GM18508 (cell line): Measurements from ENCODE around the gene RHAG.
"Not testable (repeated sequence)": the region's sequence is repeated elsewhere in the genome, so short reads cannot be mapped to it uniquely, and the experiment has no call there.

Source experiments
- ATAC-seq: cut with Tn5 transposase; IDR thresholded peaks from one replicate; pipeline ENCODE4 v1.9.1; 2021; ENCODE audit warnings: moderate number of reproducible peaks; ENCODE audit not compliant: insufficient read depth, unreplicated experiment

RHAG gene

DNA sequence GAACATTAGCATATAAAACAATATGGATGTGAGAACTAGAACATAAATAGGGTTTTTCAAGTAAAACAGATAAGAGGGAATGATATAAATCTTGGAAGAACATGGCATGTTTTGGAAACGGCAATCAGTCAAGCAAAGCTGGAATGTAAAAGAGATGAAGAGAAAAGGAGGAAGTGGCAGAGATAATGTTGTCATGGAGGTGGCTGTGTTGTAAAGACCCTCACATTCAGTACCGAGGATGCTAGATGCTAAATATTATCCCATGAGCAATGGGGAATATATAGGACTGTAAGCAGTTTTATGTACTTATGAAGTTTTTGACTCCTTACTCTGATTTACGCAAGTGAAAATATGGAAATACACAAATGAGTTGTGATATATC, 702 bp upstream of the RHAG start:
- ATAC-seq, result no peak

DNA sequence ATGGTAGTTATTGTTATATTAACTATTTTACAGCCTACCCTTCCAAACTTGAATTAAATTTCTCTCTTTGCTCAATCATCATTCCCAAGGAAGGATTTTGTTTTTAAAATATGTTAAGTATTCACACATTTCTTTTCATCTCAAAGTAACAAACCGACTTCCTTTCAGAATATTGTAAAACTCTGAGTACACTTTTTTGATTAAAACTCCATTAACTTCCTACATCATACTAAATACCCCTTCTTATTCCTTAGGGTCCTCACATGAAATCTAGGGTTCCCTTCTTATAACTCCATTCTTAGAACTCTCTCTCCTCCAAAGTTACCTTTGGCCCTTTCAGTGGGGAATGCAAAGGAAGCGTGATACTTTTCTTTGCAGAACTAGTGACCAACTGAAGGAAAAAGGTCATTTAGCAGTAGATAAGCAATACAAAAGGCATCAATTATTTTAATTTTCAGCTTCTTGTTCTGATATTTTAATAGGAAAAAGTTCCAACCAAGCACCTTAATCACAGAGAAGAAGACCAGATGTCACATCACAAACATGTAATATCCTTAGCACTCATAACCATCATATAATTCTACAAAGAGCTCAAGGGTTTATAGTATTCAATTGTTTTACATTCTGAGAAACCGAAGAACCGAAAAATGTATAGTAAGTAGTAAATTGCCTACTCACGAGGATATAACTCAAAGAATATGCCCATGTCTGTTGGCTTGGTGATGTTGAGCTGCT, 494 bp downstream of the RHAG start:
- no peak for ATAC-seq

DNA sequence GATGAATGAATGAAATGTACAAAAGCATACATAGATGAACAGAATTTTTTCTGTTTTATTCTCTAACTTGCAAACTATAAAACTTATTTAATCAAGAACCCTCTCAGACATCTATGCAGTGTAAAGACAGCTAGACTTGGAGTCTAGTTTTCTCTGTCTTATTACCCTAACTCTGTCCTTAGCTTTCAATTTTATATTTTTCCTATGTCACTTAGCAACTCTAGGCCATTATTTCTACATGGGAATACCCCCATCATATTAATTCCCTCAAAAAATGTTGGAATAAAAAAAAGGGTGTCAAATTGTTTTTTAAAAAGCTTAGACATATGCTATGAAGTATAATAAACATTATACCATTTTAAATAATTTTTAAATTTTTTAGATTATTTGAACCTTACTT, 1.2 kb downstream of the RHAG start:
- no peak for ATAC-seq

DNA sequence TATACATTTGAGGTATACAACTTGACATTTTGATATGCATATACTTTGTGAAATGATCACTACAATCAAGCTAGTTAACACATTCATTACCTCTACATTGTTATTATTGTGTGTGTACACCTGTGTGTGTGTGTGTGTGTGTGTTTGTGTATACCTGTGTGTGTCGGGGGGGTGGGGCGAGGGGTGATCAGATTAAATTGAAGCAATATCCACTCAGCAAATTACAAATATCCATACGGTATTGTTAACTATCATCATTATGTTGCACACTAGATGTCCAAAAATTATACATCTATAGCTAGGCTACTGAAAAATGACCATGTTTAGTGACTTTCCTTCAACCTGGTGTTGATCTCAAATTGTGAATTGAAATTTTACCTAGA, 1.8 kb downstream of the RHAG start:
- ATAC-seq, result no peak

DNA sequence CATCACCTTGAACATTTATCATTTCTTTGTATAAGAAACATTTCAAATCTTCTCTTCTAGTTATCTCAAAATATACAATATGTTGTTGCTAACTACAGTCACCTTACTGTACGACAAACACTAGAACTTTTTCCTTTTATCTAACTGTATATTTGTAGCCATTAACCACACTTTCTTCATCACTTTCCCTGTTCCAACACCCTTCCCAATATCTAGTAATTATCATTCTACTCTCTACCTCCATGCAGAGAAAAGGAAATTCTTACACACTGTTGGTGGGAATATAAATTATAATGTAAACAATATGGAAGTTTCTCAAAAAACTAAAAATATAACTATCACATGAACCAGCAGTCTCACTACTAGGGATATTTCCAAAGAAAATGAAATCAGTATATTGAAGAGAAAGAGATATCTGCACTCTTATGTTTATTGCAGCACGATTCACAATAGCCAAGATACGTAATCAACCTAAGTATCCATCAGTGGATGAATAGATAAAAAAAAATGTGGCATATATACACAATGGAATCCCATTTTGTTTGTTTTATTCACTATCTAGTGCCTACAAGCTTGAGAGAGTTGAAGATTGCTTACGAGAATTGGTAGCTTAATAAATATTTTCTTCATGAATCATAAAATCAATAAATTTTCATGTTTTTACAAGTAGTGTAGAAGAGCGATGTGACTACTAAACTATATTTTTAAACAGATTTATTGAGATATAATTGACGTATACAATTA, 2.4 kb downstream of the RHAG start:
- no peak for ATAC-seq

DNA sequence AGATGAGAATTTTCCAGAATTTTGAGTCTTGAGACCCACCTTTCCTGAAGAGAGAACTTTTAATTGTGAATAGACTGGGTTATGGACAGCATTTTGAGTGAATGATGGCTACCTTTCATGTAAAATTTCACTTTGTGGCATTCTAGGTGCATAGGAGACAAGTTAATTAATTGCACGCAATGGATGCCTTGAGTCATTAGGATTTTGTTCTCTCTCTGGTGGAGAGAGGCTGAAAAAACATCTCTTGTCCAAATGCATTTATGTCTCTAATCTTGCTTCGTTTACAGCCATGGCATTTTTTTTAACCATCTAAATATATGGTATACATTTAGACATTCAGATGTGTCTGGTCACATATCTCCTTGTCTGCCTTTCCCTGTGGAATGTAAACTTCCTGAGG, 3.1 kb downstream of the RHAG start:
- ATAC-seq, result no peak

DNA sequence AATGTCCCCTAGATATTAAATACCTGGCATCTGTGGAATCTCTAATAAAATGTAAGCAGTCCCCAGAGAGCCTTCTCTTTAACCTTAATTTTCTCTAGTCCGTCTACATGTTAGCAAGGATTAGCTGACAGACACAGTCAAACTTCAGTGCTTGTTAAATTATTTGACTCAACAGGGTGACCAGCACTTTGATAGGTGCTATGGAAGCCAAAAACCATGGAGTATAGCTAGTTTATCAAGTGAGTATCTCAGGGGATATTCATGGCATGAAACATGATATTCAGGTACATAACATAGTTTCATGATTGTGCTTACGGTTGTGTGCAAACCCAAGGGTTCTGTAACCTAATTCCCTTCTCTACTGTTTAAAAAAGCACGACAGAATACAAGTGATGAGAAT, 3.9 kb downstream of the RHAG start:
- ATAC-seq, result no peak

DNA sequence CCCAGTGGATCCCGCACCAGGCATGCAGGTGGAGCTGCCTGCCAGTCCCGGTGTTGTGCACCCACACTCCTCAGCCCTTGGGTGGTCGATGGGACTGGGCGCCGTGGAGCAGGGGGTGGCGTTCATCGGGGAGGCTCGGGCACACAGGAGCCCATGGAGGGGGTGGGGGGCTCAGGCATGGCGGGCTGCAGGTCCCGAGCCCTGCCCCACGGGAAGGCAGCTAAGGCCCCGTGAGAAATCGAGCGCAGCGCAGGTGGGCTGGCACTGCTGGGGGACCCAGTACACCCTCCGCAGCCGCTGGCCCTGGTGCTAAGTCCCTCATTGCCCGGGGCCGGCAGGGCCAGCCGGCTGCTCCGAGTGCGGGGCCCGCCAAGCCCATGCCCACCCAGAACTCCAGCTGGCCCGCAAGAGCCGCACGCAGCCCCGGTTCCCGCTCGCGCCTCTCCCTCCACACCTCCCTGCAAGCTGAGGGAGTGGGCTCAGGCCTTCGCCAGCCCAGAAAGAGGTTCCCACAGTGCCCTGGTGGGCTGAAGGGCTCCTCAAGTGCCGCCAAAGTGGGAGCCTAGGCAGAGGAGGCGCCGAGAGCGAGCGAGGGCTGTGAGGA, 7.1 kb downstream of the RHAG start:
- not testable (repeated sequence) for ATAC-seq

DNA sequence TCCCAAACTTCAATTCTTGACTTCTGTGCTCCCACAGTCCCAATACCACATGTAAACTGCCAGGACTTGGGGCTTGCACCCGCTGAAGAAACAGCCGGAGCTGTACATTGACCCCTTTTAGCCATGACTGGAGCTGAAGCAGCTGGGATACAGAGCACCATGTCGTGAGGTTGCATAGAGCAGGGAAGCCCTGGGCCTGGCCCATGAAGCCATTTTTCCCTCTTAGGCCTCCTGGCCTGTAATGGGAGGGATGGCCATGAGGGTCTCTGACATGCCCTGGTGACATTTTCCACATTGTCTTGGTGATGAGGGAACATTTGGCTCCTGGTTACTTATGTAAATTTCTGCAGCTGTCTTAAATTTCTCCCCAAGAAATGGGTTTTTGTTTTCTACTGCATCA, 9.8 kb downstream of the RHAG start:
- no peak for ATAC-seq

DNA sequence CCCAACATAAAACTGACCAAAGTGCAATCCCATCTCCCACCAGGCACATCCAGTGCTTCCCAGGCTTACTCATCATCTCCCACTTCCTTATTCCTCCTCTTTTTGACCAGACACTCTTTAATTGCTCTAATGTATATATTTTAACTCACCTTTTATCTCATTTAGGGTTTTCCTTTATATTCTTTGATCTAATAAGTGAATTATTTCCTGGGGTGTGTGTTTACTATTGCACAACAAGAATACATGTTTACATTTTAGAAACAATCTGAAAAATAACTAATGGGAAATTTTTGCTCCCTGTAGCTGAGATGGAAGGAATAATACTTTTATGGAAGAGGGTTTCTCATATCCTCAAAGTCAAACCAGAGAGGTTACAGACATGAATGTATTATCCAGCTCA, 18.4 kb downstream of the RHAG start:
- ATAC-seq, result no peak

DNA sequence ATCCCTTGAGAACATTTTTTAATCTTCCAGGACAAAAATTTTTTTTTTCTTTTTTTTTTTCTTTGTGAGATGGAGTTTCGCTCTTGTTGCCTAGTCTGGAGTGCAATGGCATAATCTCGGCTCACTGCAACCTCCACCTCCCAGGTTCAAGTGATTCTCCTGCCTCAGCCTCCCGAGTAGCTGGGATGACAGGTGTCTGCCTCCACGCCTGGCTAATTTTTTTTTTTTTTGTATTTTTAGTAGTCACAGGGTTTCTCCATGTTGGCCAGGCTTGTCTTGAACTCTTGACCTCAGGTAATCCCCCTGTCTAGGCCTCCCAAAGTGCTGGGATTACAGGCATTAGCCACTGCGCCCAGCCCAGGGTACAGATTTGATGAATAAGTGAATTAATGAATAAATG, 22.5 kb downstream of the RHAG start:
- not testable (repeated sequence) for ATAC-seq

DNA sequence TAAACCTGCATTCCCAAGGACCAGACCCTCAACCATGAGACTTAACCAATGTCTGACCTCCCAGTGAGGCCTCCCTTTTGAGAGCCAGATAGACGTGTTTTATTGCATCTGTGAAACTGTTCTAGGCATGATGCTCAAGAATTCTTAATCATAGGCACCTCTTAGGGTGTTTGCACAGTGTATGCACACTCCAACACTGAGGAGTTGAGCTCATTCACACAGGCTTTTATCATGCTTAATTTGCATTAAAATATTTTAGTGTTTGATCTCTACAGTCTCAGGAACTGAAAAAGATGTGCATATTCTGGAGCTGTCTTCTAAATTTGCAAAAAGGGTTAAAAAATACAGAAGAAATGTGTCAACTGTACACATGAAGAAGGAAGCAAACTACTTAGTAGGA, 27.4 kb downstream of the RHAG start:
- ATAC-seq, result no peak

DNA sequence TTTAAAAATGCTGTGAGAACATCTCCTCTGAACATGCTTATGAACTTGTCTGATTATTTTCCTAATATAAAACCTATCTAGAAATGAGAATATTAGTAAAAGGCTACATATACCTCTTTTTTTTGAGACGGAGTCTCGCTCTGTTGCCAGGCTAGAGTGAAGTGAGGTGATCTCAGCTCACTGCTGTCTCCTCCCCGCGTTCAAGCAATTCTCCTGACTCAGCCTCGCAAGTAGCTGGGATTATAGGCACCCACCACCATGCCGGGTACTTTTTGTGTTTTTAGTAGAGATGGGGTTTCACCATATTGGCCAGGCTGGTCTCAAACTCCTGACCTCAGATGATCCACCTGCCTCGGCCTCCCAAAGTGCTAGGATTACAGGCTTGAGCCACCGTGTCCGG, 28.4 kb downstream of the RHAG start:
- not testable (repeated sequence) for ATAC-seq

DNA sequence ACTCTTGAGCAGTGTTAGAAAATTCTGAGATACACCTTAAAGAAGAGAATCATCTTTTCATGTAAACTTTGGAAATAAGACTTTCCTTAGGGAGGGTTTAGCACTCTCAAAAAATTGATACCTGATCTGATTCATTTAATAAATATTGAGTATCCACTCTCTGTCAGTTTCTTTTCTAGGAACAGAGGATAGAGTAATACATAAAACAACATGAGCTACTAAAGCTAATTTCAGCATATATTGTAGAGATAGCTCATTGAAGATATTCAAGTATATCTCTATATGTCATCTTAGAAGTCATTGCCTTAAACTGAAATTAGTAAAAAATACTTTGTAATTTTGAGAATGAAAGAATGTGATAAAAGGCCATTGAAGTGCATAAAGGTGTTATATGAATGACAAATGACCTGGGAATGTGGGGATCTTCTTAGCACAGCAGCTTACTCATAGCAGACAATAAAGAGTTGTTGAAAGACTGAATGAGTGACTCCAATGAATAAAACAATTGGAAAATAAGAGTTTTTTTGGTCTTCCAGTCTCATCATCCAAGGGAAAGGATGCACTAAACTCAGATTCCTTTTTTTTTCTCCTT, 29.2 kb downstream of the RHAG start:
- ATAC-seq, result peak; percentile 17

DNA sequence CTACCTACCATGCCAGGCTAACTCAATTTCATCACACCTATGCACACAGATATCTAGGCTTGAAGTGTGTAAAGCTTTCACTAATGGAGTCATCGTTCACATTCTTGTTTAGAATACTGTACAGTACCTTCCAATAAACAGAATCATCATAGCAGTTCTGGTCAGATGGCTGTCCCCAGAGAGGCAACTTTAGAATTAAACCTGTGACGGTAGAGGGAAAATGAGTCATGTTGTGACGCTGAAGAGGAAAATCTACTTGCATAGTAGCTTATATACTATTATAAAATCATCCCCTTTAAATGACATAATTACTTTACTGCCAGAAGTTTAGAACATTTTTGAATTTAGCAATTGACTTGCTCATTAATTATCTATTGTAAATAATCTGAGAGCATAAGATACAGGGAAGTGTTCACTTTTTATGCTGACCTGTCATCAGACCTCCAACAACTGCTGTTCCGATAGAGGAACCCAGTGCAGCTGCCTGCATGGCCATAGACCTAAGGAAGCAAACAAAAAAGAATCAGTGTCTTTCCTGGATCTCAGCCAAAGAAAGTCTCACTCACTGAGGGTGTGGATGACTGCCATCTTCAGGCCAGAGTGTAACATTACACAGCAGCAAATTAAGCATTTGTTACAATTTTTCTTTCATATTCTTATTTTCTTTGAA, 29.8 kb downstream of the RHAG start:
- ATAC-seq, result peak; percentile 92

DNA sequence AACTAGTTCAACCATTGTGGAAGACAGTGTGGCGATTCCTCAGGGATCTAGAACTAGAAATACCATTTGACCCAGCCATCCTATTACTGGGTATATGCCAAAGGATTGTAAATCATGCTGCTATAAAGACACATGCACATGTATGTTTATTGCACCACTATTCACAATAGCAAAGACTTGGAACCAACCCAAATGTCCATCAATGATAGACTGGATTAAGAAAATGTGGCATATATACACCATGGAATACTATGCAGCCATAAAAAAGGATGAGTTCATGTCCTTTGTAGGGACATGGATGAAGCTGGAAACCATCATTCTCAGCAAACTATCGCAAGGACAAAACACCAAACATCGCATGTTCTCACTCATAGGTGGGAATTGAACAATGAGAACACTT, 32.6 kb downstream of the RHAG start:
- ATAC-seq, result not testable (repeated sequence)

DNA sequence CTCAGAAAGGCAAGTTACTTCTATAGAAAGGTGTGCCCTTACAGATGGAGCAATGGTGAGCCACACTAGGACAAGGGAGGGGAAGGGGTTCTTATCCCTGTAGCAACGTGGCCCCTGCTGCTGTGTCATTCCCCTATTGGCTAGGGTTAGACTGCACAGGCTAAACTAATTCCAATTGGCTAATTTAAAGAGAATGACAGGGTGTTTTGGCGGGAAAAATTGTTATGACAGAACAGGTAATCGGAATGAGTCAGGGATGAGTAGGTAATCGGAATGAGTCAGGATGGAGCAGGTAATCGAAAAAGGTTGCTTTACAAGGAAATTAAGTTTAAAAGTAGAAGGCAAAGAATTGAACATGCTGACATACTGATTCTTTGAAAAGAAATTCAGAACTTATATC, 49.4 kb downstream of the RHAG start:
- ATAC-seq, result not testable (repeated sequence)

DNA sequence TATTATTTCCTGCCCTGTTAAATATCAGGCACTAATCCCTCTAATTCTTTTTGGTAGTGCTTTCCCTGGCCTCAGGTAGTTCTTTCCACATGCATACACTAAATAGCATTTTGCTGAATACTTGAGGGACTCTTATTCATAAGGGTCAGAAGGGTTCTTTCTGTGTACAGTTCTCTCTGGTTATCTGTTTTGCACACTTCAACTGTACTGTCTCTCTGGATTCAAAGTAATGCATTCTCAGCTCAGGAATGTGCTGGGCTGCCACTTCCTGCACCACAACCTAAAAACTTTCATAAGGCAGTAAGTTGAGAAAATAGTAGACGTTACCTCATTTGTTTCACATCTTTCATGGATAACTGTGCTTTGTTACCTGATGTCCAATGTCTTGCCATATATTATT, 54.1 kb downstream of the RHAG start:
- no peak for ATAC-seq

DNA sequence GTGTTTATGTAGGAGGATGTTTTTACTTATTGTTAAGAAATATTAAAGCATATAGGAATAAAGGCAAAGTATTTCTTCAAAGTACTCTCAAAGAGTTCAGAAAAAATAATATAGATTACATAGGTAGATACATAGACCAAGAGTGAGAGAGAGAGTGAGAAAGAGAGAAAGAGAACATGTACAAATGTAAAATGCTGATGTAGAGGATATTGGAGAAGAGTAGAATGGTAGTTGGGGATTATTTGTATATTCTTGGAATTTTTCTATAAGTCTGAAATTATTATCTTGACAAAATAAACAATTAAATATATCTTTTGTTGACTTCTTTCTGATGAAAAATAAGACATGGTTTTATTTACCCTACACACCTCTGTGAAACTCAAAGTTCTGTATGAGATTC, 57.0 kb downstream of the RHAG start:
- no peak for ATAC-seq

DNA sequence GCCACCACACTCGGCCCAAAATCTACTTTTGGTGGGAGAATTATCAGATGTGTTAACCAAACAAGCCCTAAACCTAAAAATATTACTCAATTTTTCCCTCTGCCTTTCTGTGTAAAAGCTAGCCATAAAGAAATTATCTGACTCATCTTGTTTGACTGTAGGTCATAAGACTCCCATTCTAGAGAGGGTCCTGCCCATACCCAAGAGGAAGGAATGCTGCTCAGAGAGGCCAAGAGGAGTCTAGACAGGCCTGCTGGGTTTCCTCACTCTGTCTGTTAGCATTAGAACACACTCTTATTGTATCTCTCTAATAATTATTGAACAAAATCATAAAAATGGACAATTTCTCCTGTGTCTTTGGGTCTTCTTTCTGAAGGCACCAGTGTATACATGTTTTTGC, 60.0 kb downstream of the RHAG start:
- ATAC-seq, result no peak
